ENCODE results near the gene RAB9A.
A peak's percentile ranks its signal among the peaks of the same experiment; 100 is the strongest.
"Not testable (repeated sequence)": the region's sequence is repeated elsewhere in the genome, so short reads cannot be mapped to it uniquely, and the experiment has no call there.

Gene RAB9A

DNA sequence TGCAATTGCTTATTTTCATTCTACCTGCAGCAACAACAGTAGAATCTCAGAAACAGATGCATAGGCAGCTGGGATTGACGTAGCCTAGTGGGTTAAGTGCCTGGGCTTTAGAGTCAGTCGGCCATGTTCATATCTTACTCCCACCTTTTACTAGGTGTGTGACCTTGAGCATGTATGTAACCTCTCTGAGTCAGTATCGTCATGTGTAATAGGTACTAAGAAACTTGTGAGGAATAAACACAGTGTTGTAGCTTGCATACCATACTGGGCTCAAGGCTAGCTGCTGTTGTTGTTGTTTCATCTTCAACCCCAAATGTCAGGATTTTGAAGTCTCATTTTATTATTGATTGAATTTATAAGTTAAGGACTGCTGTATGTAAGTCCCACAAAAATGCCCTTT lies 14.2 kb downstream of the RAB9A start:
- DNase-seq, result no peak

DNA sequence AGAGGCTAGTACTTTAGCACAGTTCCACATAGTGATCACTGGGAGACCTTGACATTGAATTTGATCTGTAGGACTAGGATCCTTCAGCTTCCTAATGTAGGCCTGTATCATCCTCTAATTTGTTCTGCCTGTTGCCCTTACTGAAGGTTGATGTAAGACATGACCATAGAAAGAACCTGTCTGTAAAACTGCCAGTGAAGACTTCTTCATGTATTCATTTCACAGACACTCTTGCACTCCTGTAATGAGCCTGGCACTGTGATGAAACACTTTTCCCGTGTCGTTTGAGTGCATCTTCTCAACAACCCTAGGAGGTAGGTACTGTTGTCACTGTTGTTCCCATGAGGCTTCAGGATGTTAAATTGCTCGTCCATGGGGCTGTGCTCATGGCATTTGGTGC lies 14.7 kb downstream of the RAB9A start:
- no peak for DNase-seq

DNA sequence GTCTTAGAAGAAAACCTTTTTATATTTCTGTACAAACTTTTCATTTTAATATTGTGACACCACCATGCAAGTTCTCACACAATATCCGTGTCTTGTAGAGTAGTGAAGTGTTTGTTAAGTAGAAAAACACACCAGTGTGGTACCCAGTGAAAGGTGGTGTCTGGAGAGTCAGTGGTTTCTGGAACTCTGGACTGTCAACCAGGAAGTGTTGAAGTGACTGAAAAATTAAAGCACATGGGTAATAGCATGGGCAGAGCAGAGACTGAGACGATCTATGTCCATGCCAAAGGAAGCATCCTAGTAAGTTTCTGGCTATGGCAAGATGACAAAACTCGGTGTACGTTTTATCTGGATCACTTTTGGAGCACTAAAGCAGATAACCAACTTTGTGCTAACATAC lies 22.2 kb downstream of the RAB9A start:
- DNase-seq, result no peak

DNA sequence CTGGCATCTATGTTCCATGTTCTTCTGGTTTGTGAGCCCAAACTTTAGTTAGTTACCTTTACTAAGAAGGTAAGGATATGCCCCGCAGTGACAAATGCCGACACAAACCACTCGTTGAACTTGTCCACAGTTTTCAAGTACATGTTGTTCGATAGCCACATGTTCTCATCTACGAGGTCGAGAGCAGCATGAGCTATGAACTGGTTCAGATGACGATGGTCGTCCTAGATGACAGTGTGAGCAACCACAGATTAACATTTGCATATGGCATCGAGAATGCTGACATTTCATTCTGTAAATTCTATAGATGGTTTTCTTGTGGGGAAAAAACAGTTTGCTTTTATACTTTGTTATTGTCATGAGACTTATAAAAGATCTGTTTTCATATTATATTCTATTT lies 27.5 kb downstream of the RAB9A start:
- DNase-seq, result no peak

DNA sequence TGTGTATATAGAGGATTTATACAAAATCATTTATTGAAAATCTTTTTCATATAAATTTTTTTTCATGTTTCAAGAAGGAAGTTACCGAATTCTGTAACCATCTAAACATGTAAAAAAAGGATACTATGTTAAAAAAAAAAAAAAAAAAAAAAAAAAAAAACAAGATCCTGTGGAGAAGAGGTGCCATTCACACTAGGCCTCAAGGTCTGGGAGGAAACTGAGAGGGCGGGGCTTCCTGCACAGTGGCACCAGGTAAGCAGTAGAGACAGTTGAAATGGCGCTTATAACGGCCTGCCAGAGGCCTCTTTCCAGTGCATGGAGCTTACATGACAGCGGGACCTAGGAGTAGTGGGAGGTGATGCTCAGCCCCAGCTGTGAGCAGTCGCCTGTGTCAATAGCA lies 28.0 kb downstream of the RAB9A start:
- DNase-seq, result no peak

DNA sequence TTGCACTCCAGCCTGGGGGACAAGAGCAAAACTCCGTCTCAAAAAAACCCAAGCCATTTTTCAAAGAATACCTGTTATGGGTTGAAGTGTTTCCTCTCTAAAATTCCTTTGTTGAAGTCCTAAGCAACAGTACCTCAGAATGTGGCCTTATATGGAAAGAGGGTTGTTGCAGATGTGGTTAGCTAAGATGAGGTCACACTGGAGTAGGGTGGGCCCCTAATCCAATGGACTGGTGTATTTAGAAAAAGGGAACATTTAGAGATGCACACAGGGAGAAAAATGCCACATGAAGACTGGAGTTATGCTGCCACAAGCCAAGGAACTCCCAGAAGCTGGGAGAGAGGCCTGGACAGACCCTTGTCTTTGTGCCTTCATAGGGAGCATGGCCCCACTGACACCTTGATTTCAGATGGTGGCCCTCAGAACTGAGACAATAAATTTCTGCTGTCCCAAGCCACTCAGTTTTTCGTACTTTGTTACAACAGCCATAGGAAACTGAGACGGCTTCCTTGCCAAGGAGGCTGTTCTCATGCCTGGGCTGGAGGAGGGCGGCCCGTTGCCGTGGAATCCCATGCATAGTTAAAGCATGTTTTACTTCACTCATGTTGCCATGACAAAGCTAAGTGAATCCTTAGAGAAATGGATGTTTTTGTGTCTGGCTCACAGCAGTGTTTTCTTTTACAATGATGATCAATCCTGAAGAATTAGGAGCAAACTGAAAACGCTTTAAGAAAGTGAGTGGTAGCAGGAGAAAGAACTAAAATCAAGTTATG lies 29.0 kb downstream of the RAB9A start:
- DNase-seq, result no peak

GRCh38 chrX:13719192-13719856 lies 30.4 kb downstream of the RAB9A start:
- DNase-seq, result no peak

- DNase-seq, result peak; percentile 17
These were observed 32.4 kb downstream of the RAB9A start for GRCh38 chrX:13721371-13721770.

DNA sequence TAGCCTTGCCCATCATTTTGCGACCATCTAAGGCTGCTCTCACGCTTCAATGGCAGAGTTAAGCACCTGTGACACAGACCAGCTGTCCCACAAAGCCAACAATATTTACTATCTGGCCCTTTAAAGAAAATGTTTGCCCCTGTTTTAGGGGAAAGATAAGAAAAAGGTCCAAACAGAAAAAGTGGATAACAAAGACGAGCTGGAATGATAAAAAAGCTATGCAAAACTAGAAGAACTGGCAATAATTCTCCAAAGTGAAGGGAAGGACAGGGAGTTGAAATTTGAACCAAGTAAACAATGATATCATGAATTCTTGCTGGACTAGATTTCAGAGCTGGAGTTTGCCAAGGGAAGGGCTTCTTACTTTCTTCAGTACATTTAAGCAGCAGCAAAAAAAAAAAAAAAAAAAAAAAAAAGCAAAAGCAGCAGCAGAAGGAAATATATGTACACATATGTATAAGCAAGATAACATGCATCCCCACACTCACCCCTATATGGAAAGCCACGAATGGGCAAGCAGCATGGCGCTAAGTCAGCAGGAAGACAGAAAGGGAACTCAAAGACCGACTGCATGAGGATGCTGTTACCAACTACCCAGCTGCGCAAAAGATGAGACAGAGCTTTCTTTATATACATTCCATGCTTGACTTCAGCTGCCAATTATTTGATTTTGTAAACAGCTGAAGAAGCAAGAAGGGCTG lies 33.0 kb downstream of the RAB9A start:
- peak; percentile 32 for DNase-seq

DNA sequence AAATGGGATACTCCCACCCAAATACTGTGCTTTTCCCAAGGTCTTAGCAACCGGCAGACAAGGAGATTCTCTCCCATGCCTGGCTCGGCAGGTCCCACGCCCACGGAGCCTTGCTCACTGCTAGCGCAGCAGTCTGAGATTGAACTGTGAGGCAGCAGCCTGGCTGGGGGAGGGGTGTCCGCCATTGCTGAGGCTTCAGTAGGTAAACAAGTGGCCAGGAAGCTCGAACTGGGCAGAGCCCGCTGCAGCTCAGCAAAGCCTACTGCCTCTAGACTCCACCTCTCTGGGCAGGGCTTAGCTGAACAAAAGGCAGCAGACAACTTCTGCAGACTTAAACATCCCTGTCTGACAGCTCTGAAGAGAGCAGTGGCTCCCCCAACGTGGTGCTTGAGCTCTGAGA lies 36.0 kb downstream of the RAB9A start:
- not testable (repeated sequence) for DNase-seq

GRCh38 chrX:13726583-13726982 lies 37.7 kb downstream of the RAB9A start:
- not testable (repeated sequence) for DNase-seq

DNA sequence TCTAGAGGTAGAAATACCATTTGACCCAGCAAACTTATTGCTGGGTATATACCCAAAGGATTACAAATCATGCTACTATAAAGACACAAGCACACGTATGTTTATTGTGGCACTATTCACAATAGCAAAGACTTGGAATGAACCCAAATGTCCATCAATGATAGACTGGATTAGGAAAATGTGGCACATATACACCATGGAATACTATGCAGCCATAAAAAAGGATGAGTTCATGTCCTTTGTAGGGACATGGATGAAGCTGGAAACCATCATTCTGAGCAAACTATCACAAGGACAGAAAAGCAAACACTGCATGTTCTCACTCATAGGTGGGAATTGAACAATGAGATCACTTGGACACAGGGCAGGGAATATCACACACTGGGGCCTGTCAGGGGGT lies 41.6 kb downstream of the RAB9A start:
- DNase-seq, result not testable (repeated sequence)

DNA sequence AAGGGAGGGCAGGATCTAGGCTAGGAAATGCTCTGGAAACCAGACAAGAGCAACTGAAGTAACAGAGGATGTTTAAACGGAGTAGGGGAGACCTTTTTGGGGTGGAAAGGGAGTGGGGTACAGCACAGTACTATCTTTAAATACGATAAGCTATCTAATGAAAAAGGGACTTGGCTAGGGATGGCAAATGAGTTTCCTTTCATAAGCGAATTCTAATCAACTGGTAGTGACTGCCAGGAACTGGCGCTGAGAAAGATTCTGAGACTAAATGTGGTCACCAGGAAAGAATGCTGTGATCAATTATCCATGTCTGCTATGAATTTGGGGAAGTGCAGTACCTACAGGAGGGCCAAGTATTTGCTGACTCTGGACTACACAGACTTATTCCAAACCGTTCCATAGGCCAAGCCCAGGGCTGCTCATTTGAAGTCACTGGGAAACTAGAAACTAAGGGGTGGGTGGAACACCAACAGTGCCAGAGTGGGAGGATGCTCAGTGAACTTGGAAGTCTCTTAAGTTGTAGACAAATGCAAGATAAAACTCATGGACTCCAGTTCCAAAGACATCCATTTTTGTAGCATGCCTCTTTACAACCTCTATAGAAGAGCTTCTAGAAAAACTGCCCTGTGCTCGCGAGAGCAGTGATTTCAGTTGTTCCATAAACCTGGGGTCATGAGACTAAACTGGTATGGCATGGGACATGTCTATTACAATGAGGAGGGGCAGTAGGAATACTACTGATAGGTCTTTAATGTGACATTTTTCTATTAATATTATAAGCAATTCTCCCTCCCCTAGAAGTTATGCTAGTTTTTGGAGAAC lies 43.5 kb downstream of the RAB9A start:
- DNase-seq, result no peak

DNA sequence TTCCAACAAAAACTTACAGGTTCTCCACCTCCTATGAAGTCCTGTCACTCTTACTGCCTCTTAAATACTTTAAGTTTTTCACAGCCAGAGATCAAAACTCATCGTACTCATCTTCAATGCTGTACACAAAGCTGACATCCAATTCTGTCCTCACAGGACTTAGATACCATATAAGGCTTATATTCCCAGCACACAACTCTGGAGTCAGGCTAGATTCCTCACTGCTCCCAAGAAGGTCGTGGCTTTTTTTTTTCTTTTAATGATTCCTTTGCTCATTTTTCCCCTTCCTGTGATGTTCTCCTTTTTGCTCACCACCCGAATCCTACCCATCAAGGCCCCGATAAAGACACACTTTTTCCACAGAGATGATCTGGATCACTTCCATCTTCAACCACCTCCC lies 44.6 kb downstream of the RAB9A start:
- DNase-seq, result no peak

GRCh38 chrX:13734278-13735172 lies 45.6 kb downstream of the RAB9A start, which contains the start of the genes OFD1 and TRAPPC2:
TSS of gene OFD1 (plus strand) at chrX:13734748. CDS start at chrX:13735072, 324 bp downstream.
TSS of gene TRAPPC2 (minus strand) at chrX:13734620. CDS start at chrX:13719963, 14,657 bp downstream.
- DNase-seq, result peak; percentile 88

DNA sequence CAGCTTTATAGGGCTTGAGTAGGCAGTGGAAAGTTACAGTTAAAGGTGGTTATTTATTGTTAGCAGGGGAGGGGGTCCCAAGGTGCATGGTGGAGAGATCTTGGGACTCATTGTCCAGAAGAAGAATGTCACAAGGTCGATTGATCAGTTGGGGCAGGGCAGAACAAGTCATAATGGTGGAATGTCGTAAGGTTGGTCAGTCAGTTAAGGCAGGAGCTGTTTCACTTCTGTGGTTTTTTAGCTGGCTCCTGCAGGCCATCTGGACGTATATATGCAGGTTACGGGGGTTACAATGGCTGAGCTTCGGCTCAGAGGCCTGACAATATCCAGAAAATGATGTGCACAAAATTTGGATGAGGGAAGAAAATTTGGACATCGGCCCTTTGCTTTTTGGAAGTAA lies 52.8 kb downstream of the RAB9A start:
- DNase-seq, result no peak

DNA sequence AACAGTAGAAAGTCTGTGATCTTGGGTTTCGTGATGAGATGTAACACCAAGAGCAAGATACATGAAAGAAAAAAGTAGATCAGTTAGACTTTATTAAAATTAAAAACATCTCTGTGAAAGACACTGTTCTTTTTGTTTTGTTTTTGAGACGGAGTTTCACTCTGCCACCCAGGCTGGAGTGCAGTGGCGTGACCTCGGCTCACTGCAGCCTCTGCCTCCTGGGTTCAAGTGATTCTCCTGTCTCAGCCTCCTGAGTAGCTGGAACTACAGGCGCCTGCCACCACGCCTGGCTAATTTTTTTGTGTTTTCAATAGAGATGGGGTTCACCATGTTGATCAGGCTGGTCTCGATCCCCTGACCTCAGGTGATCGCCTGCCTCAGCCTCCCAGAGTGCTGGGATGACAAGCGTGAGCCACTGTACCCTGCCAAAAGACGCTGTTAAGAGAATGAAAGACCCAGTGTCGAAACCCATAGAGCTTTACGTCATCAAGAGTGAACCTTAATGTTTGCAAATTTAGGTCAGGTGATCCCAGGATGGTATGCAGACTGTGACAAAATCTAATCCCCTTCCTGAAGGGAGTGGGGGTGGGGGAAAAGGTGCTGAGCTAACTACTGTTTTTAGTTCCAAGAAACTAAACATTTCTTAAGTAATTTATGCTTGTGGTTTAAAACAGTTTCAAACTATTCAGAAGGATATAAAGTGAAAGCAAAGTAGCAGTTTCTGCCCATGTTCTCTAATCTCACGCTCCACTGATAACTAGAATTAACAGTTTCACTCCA lies 53.7 kb downstream of the RAB9A start:
- no peak for DNase-seq

- DNase-seq, result no peak
These were observed 58.9 kb downstream of the RAB9A start for GRCh38 chrX:13747836-13748235.

- DNase-seq, result no peak
These were observed 59.6 kb downstream of the RAB9A start for GRCh38 chrX:13748486-13748885.

DNA sequence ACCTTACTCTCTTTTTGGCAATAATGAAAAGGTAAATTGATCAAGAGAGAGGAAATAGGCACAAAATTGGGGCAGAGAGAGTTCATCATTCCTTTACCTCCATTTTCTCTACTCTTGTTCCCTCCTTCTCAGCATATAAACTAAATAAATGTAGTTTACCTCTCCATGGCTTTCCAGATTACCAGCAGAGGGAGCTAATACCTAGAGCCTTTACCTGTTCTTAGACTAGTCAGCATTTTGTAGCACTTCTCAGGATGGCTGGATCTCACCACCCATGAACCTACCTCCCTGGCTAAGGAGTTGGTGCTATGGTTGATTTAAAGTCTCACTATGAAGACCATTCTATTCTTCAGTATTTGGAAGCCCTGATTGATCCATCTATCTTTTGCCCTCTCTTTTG lies 61.3 kb downstream of the RAB9A start:
- DNase-seq, result no peak

DNA sequence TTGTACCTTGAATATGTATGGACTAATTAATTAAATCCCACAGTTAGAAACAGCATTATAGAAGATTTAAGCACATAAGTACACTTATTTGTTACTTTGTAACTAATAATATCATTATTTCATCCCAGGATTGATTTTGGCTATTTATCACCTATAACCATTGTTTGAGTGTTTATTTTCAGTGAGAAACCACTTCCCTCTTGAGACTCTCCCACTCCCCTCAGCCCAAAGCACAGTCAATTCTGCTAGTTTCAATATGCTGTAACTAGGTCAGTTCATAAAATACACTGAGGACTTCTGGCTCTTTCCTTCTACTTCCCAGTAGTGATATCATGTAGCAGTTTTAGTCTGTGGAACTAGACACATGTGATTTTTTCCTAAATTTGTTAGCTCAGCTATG lies 61.9 kb downstream of the RAB9A start:
- no peak for DNase-seq
